Stimulated activated CD4-positive, alpha-beta T cell treated with anti-CD3 and anti-CD28 coated beads, Interleukin-4, amount 100 ng/mL, for 1 hour (primary cell): ENCODE results near the gene TBCEL.
"Not testable (repeated sequence)": the region's sequence is repeated elsewhere in the genome, so short reads cannot be mapped to it uniquely, and the experiment has no call there.

Experiments used
- DNase-seq: peaks from one replicate; pipeline ENCODE4 v3.0.0-alpha.2; 2020

TBCEL gene

GRCh38 chr11:121109471-121109870 lies 85.6 kb downstream of the TBCEL start:
- DNase-seq: no peak

DNA sequence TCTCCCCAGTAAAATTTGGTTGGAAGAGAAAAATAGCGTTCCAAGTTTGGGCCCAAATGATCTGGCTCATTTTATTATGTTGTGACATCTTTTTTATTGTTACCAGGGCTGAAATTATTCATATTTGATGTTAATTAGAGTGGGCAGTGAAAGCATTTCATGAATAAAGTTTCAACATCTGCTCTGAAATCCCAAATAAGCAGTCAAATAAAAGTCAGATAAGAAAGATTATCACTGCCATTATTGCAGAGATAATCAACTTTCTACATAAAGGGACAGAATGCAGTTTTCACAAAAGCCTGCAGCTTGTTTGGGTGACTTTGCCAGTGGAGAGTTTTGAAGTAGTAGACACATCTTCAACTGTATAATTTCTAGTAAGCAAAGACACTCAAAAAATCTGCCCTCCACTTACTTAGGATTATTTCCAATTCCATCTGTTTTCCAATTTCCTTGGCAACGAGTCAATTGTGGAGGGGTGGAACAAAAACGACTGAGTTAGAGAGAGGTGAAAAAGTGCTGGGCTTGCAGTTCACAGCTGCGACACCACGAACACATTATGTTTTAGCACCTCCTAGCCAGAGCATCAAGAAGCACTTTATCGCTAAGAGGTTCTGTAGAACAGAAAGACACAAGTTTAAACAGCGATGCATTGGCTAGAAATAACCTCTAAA lies 86.1 kb downstream of the TBCEL start:
- DNase-seq: no peak

GRCh38 chr11:121110871-121111724 lies 87.2 kb downstream of the TBCEL start:
- DNase-seq: no peak

GRCh38 chr11:121112498-121113455 lies 88.9 kb downstream of the TBCEL start:
- peak; percentile 8 for DNase-seq

DNA sequence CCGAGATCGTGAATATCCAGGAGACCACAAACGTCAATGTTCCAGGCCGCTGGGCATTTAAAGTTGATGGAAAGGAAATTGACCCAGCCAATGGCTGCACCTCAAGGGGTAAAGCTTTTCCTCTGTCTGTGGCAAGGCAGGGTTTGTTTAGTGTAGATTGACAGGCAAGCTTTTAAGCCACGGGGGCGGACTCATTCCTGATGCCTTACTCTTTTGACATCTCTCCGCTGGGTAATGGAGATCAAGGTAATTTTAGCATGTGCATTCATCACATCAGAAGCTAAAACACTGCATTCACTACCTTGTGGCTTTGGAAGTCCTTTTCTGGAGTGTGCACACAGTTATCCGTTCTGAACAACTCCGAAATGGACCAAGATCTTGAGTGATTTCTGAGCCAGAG lies 89.7 kb downstream of the TBCEL start:
- DNase-seq: no peak

DNA sequence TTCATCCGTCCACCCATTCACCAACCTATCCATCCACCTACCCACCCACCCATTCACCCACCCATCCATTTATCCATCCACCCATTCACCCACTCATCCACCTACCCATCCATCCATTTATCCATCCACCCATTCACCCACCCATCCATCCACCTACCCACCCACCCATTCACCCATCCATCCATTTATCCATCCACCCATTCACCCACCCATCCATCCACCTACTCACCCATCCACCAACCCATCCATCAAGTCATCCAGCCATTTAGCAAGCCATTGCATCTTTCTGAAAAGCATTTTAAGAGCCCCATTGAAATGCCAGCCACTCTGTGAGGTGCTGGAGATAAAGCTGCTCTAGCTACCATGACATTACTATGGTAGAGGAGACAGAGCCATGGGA lies 91.1 kb downstream of the TBCEL start:
- not testable (repeated sequence) for DNase-seq

DNA sequence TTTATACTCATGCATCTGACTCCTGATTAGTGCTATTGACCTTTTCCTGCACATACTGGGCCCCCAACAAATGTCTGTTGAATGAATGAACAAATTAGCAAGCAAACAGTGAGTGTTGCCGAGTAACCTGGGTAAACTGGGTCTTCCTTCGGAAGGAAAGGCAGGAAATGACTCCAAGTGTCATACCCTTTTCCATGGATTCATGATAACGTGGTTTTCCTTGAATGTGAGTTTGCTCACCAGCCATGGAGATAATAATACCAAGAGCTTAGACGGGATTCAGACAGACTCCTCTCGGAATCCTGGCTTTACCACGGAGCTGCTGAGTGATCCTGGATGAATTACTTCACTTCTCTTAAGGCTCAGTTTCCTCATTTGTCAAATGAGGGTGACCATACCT lies 93.9 kb downstream of the TBCEL start:
- no peak for DNase-seq

DNA sequence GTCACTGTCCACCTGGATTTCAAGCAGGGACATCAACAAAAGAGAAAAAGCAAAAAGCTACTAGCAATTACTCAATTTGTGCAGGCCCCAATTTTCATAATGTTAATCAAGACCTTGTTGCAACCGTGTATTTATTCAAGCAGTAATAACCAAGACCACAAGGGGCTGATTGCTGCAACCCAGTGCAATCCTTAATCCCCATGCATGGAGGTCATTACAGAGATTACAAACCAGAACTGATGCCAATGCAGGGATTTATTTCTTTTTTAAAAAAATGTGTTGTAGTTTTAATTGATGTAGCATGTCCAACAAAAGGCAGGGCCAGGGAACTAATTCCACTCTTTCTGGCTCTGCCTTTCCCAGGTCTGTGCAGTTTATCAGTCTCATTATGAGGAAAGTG lies 95.5 kb downstream of the TBCEL start:
- no peak for DNase-seq

DNA sequence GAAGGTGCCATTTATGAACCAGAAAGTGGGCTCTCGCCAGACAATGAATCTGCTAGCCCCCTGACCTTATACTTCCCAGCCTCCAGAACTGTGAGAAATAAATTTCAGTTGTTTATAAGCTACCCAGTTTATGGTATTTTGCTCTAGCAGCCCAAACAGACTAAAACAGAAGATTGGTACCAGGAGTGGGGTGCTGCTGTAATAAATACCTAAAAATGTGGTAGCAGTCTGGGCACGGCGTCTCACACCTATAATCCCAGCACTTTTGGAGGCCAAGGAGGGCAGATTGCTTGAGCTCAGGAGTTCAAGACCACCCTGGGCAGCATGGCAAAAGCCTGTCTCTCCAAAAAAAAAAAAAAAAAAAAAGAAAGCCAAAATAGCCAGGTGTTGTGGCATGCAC lies 98.4 kb downstream of the TBCEL start:
- no peak for DNase-seq

- no peak for DNase-seq
Measured at GRCh38 chr11:121123496-121124069, 99.7 kb downstream of the TBCEL start.

GRCh38 chr11:121127809-121128208 lies 103.9 kb downstream of the TBCEL start:
- DNase-seq: no peak

- no peak for DNase-seq
Measured at GRCh38 chr11:121129362-121130340, 105.7 kb downstream of the TBCEL start.

GRCh38 chr11:121131656-121132055 lies 107.8 kb downstream of the TBCEL start:
- DNase-seq: no peak

- DNase-seq: no peak
Measured at GRCh38 chr11:121132211-121132976, 108.5 kb downstream of the TBCEL start.

GRCh38 chr11:121134741-121135312 lies 110.9 kb downstream of the TBCEL start:
- DNase-seq: no peak

GRCh38 chr11:121137005-121137404 lies 113.1 kb downstream of the TBCEL start:
- DNase-seq: no peak

DNA sequence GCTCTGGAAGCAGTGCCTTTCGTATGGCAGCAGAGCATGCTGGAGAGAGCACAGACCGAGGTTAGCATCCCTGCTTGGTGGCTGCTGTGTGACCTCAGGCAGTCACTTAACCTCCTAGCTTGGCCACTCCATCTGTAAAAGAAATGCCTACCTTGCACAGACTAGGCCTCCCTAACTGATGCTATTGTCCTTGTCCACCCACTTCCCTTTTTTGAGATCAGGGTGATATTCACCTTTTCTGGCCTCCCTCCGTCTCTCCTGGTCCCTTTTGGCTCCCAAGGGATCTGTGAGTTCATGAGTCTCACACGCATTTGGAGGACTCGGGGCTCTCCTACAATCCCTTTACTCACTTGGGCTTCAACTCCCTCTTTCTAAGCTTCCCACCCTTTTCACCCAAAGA lies 114.4 kb downstream of the TBCEL start:
- DNase-seq: no peak

- no peak for DNase-seq
Measured at GRCh38 chr11:121140369-121140768, 116.5 kb downstream of the TBCEL start.
